Right atrium auricular region (tissue), 2 donors: ENCODE data around the gene CACNA1C. TPM values are rescaled to one million over a fixed set of nuclear protein-coding genes. Genes with fewer than 3 reads are reported as not detected.

Experiments used
- DNase-seq: peaks from one replicate; pipeline ENCODE4 v3.0.0-alpha.2; 2019; ENCODE audit warnings: low spot score
- H3K27ac ChIP-seq, 2 donors: fragments of 200-600 bp; sonication (generic); 1 replicate in 1 of 2; 2 replicates in 1 of 2; pipeline ENCODE4 v1.5.1; 2016 to 2019
- H3K27me3 ChIP-seq, 2 donors: fragments of 200-600 bp; sonication (generic); one replicate each; pipeline versions ENCODE4 v1.5.1 to v1.6.0; 2017 to 2019
- H3K36me3 ChIP-seq: fragments of 200-600 bp; sonication (generic); one replicate; pipeline ENCODE4 v1.5.1; 2016
- H3K4me1 ChIP-seq, 2 donors: fragments of 200-600 bp; sonication (generic); one replicate each; pipeline versions ENCODE4 v1.5.1 to v1.6.0; 2017 to 2019
- H3K4me3 ChIP-seq, 2 donors: fragments of 200-600 bp; sonication (generic); 1 replicate in 1 of 2; 2 replicates in 1 of 2; pipeline ENCODE4 v1.5.1; 2017 to 2019; ENCODE audit warnings: mild to moderate bottlenecking in 1 of 2, moderate library complexity in 1 of 2
- H3K9me3 ChIP-seq, 2 donors: fragments of 200-600 bp; sonication (generic); one replicate each; pipeline ENCODE4 v1.5.1; 2019
- CTCF ChIP-seq, 2 donors: fragments of 200-600 bp; sonication (generic); IDR thresholded peaks; one replicate each; pipeline ENCODE4 v1.5.1; 2019; ENCODE audit warnings: antibody characterized with exemption in 2 of 2
- total RNA-seq, 2 donors: library from RNA; depleted of rRNA; stranded (reverse); fragments of >200 nt; gene quantifications; one replicate each; pipeline ENCODE4 v1.1.0, GENCODE V29; 2016

The CACNA1C gene
- total RNA-seq, 2 donors from 2014 or later = 83.1 to 93.6 TPM

- Histone ChIP-seq H3K9me3 (no peaks in the 10 kb centered on the region), H3K27me3 (no peaks in the 10 kb centered on the region), H3K4me1 (peaks cover 0 to 14% of the 10 kb centered on the region in 2 donors), H3K36me3 (peaks cover 35% of the 10 kb centered on the region), H3K27ac (no peak overlapping the region), H3K4me3 (no peak overlapping the region)
- DNase-seq = no peak
- no peak for TF ChIP-seq CTCF (IDR thresholded peaks at IDR 0.05)
Observed at GRCh38 chr12:2482938-2483660, 430.3 kb downstream of the CACNA1C start.

GRCh38 chr12:2483713-2484112, 430.9 kb downstream of the CACNA1C start:
- H3K9me3 ChIP-seq = no peaks in the 10 kb centered on the region
- no peak overlapping the region for H3K27ac ChIP-seq
- H3K4me3 ChIP-seq = no peak overlapping the region
- no peaks in the 10 kb centered on the region for H3K27me3 ChIP-seq
- peaks cover 35% of the 10 kb centered on the region for H3K36me3 ChIP-seq
- TF ChIP-seq CTCF (IDR thresholded peaks at IDR 0.05) = no peak
- H3K4me1 ChIP-seq = peaks cover 0 to 14% of the 10 kb centered on the region in 2 donors
- DNase-seq = no peak

GRCh38 chr12:2484141-2484776, 431.5 kb downstream of the CACNA1C start:
- H3K27ac ChIP-seq = no peak overlapping the region
- peaks cover 0 to 14% of the 10 kb centered on the region in 2 donors for H3K4me1 ChIP-seq
- H3K36me3 ChIP-seq = peaks cover 35% of the 10 kb centered on the region

GRCh38 chr12:2485681-2486080, 432.9 kb downstream of the CACNA1C start:
- Histone ChIP-seq H3K4me3 (no peak overlapping the region), H3K36me3 (peaks cover 39% of the 10 kb centered on the region), H3K27me3 (no peaks in the 10 kb centered on the region), H3K4me1 (peaks cover 0 to 18% of the 10 kb centered on the region in 2 donors), H3K27ac (no peak overlapping the region), H3K9me3 (no peaks in the 10 kb centered on the region)
- no peak for DNase-seq
- no peak for TF ChIP-seq CTCF (IDR thresholded peaks at IDR 0.05)

More at GRCh38 chr12:2484141-2484776, 431.5 kb downstream of the CACNA1C start:
- Histone ChIP-seq H3K4me3 (no peak overlapping the region), H3K27me3 (no peaks in the 10 kb centered on the region), H3K9me3 (no peaks in the 10 kb centered on the region)
- no peak for DNase-seq
- no peak for TF ChIP-seq CTCF (IDR thresholded peaks at IDR 0.05)

- DNase-seq = no peak
- peaks cover 40% of the 10 kb centered on the region for H3K36me3 ChIP-seq
- no peaks in the 10 kb centered on the region for H3K9me3 ChIP-seq
- no peaks in the 10 kb centered on the region for H3K27me3 ChIP-seq
- no peak for TF ChIP-seq CTCF (IDR thresholded peaks at IDR 0.05)
- peaks cover 0 to 20% of the 10 kb centered on the region in 2 donors for H3K4me1 ChIP-seq
- H3K4me3 ChIP-seq = no peak overlapping the region
- no peak overlapping the region for H3K27ac ChIP-seq
Observed at GRCh38 chr12:2486796-2487195, 434.0 kb downstream of the CACNA1C start.
